SIG-M5 treated with dmso at 0.1 percent for 504 hours (cell line): ENCODE results near the gene PMP22.

Experiments
- DNase-seq: peaks from one replicate; lab custom pipeline; 2025; ENCODE audit not compliant: unreplicated experiment; lab: John Stamatoyannopoulos, UW

PMP22 gene

DNA sequence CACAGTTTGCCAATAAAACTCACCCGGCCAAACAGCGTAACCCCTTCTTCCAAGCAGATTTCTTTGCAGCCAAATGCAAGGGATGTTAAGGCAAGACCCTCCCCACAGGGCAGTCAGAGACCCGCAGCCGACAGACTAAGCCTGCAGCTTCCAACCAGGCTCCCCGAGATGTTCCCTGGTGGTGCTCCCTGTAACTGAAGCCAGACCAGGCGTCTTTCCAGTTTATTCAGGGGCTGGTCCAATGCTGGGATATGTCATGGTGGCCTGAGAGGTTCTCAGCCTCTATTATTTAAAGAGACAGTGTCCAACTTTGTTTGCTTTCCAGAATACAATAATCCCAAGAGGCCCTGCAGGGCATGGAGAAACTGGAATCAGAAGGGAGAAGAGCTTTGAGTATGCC, at the start of gene PMP22:
Gene PMP22 (minus strand): TSS at position 196 of the 400 bp plus-strand sequence. CDS start 4,599 bp downstream, outside the sequence.
- DNase-seq = no peak

DNA sequence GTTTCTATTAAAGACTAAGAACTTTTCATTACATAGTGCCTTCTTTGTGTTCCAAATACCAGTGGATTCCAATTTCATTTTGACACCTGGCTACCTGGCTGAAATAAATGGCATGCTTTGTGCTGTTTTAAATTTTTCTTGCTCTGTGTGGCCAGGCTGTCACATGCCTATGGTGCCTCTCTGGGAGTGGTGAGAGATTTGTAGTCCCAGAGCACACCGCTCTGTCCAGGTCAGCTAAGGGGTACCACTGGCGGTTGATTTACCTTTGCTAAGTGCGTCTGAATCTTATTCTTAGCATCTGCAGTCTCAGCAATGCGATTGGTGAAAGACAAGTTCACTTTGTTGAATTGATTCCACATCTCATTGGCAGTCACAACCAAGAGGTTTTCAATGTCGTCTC, 46.9 kb upstream of the PMP22 start:
- no peak for DNase-seq

DNA sequence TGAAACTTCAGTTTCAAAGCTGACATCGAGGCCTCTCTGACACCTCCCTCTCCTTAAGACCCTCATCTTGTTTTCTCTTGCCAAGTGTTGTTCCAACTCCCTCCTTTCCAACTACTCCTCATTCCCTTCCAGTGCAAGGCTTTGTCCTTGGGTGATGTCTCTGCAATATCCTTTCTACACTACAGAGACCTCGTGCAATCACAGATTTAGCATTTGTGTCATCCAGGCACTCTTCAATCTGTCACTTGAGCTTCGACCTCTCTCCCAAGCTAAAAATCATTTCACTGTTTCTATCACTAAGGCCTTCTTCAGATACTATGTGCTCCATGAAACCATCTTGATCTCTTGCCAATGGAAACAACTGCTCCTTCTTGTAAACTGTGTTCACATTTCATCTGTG, 44.7 kb upstream of the PMP22 start:
- no peak for DNase-seq

- no peak for DNase-seq
Measured at GRCh38 chr17:15309236-15309635, 44.1 kb upstream of the PMP22 start.

DNA sequence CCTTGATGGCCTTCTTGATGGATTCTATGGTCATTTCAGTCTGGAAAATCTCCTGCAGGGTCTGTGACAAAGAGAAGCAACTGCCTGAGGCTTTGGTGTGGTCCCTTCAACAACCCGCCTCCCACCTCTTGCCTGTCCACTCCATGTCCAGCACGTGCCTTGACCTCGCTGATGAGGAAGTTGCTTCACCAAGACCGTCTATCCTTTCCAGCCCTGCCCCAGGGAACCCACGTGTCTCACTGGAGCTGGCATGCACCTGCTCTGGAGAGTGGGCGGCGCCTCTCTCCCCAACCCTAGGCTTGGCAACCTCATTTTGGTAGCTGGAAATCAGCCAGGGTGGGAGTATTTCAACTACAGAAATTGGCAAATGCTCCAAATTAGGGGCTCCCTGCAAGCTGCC, 43.6 kb upstream of the PMP22 start:
- no peak for DNase-seq

GRCh38 chr17:15307710-15308111, 42.6 kb upstream of the PMP22 start:
- no peak for DNase-seq

DNA sequence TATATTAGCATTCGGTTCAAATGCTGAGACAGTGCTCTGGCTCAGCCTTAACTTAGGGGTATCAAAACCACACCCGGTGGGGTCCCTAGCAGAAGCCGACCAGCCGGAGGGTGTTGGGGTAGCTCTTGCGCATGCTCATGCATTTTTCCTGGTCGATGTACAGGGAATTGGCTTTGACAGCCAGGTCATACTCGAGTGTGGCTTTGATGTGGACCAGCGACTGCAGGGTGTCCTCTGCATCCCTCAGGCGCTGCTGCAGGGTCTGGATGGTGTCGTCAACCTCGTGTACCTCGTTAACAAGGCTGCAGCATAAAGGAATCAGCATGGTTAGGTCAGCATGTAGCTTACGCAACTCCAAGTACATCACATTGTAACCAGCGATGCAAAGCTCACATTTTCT, 38.7 kb upstream of the PMP22 start:
- DNase-seq = no peak

DNA sequence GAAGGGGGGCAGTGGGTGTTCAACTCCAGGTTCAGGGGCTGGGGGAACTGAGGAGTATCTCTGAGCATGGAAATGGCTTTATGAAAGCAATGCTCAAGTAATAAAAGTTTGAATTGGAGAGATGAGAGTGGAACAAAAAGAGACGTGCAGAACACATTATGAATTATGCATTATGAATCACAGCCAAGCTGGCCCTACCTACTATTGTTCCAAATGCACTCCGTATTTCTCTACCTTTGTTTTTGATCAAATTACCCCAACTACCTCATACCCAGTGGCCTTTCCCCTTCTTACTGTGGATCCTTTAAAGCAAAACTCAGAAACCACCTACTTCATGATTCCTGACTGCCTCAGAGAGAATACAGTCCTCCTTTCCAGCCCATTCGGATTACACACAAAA, 38.1 kb upstream of the PMP22 start:
- no peak for DNase-seq

GRCh38 chr17:15301845-15302244, 36.7 kb upstream of the PMP22 start:
- DNase-seq = no peak

GRCh38 chr17:15298176-15298575, 33.0 kb upstream of the PMP22 start:
- DNase-seq = no peak

- no peak for DNase-seq
Measured at GRCh38 chr17:15293558-15293957, 28.4 kb upstream of the PMP22 start.

DNA sequence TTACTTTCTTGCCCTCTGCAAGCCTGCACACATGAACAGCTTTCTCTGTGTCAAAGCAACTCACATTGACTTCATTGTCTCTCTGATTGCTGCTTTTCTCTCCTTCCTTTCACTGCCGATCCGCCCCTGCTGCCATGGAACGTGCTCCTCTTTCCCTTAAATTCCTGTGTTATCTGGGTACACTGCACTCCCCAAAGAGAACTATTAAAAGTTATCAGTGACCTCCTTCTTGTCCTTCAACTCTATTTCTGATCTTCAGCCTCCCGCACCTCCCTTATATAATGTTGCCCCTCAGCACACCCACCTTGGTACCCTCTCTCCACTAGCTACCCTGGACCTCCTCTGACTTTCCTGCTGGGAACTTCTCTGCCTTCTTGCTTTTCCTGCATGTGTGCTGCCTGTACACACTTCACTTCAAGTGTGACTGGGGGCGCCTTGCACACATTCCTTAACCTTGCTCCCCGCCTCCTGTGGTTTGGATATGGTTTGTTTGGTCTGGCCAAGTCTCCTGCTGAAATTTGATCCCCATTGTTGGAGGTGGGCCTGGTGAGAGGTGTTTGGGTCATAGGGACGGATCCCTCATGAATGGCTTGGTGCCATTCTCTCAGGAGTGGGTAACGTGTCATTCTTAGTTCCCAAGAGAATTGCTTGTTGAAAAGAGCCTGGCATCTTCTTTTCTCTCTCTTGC, 26.7 kb upstream of the PMP22 start:
- no peak for DNase-seq

DNA sequence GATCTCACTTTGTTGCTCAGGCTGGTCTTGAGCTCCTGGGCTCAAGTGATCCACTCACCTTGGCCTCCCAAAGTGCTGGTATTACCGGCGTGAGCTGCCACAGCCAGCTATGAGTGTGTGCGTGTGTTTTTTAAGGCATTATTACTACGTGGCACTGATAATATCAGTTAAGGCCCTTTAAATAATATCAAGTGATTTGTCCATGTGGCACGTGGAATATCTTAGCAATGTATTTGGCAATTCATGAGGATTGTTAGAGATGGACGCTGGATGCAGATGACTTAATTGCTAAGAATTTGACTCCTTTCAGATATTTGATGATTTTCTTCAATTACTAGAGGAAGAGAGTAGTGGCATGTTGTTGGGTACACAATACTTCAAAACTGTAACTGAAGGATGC, 25.5 kb upstream of the PMP22 start:
- DNase-seq = no peak

- DNase-seq = peak; percentile 4
Measured at GRCh38 chr17:15289285-15290183, 24.4 kb upstream of the PMP22 start.

DNA sequence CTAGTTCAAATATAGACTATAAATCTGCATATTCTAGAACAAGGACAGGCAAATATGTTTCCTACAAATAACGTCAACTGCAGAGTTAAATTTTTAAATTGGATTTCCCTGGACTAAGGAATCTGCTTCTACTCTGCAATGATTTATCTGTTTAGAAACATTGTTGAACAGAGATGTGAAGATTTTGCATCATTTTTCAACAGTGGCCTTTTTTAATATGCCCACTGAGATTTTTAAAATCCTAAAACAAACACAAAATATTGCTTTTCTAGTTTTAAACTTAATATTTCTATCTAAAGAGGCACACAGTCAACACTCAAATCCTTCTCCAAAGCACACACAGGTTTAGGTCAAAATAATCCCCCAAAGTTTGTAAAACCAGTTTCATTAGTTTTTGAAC, 23.7 kb upstream of the PMP22 start:
- DNase-seq = no peak

DNA sequence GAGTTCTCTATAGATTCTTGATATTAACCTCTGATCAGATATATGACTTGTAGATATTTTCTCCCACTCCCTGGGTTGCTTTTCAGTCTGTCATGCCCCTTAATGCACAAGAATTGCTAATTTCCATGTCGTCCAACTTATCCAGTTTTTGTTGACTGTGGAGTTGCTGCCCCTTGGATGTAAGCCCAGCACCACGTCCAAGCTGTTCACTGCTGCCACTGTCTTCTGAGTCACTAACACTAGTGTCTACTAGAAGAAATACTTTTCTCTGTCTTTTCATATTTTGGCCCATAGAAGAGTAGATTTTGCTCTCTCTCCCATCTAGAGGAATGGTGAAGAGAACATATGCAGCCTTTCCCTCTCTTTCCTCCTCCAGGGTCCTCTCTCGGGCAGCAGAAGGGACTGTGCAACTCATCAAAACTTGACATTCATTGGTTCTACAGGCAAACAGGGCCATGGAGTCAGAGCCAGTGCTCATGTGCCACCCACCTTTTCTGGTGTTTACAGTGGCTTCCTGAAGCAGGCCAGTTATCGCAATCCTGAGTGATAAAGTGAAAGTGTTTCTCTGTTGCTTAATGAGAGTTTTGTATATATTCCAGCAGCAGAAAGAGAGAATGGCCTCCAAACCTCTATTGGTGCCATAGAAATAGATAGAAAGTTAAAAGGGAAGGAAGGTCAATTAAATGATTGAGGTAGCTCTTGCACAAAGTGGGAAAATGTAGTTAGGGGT, 22.6 kb upstream of the PMP22 start:
- no peak for DNase-seq

GRCh38 chr17:15285466-15285865, 20.3 kb upstream of the PMP22 start:
- DNase-seq = no peak

GRCh38 chr17:15284537-15284936, 19.4 kb upstream of the PMP22 start:
- no peak for DNase-seq

- DNase-seq = no peak
Measured at GRCh38 chr17:15284107-15284506, 19.0 kb upstream of the PMP22 start.

DNA sequence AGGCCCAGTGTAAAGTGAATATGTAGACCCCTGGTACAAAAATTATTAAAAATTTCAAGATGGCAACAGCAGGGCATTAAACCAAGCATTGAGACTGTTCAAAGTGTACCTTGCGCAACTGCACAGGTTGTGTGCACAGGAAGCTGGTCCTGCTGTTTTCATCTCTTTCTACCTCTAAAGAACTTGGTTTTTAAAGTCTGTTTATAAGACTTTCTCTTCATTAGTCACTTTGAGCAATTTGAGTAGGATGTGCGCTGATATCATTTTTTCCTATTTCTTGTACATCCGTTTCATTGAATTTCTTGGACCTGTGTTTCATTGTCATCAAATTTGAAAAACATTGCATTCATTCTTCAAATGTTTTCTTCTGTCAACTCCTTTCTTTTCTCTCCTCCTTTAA, 16.8 kb upstream of the PMP22 start:
- no peak for DNase-seq

DNA sequence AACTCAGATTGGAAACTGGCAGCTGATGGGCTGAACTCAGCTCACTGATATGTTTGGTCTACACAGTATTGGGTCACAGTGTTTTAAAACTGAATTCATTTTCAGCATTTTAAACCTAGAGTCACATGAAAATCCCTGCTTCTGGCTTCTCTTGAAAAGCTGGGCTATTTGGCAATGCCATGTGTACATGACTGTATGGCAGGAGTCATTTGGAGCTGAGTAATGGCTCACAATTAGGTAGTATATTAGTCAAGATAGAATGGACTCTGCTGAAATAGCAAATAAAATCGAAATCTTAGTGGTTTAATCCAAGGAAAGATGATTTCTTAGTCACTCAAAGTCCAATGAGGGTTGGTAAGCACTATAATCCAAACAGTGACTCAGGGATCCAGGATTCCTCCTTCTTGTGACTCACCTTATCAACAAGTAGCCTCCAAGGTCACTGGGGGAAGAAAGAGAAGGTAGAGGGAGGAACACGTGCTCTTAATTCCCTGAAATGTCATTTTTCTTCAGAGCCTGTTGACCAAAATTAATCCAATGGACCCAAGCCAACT, 13.9 kb upstream of the PMP22 start:
- DNase-seq = no peak
